CD1c-positive myeloid dendritic cell (primary cell): ENCODE results near the gene ZNF146.
"Not testable (repeated sequence)": the region's sequence is repeated elsewhere in the genome, so short reads cannot be mapped to it uniquely, and the experiment has no call there.

Experiments used
- DNase-seq: peaks from one replicate; pipeline ENCODE4 v3.0.0-alpha.2; 2016; ENCODE audit errors: extremely low spot score

The ZNF146 gene

GRCh38 chr19:36236304-36236945 lies 21.5 kb downstream of the ZNF146 start:
- DNase-seq: no peak

GRCh38 chr19:36236946-36237310 lies 22.0 kb downstream of the ZNF146 start:
- DNase-seq: no peak

- DNase-seq: no peak
Observed at GRCh38 chr19:36244066-36244465, 29.2 kb downstream of the ZNF146 start.

- no peak for DNase-seq
Observed at GRCh38 chr19:36245210-36246005, 30.5 kb downstream of the ZNF146 start.

- no peak for DNase-seq
Observed at GRCh38 chr19:36246006-36246481, 31.1 kb downstream of the ZNF146 start.

GRCh38 chr19:36252047-36252446 lies 37.1 kb downstream of the ZNF146 start:
- DNase-seq: no peak

GRCh38 chr19:36254848-36255247 lies 39.9 kb downstream of the ZNF146 start:
- no peak for DNase-seq

- no peak for DNase-seq
Observed at GRCh38 chr19:36255316-36255715, 40.4 kb downstream of the ZNF146 start.

- DNase-seq: no peak
Observed at GRCh38 chr19:36256064-36256463, 41.2 kb downstream of the ZNF146 start.

GRCh38 chr19:36256853-36257519 lies 42.1 kb downstream of the ZNF146 start:
- DNase-seq: no peak

GRCh38 chr19:36257520-36257876 lies 42.6 kb downstream of the ZNF146 start:
- DNase-seq: no peak

- DNase-seq: no peak
Observed at GRCh38 chr19:36258028-36258875, 43.3 kb downstream of the ZNF146 start.

GRCh38 chr19:36259211-36259610 lies 44.3 kb downstream of the ZNF146 start:
- no peak for DNase-seq

- DNase-seq: no peak
Observed at GRCh38 chr19:36265064-36265463, 50.2 kb downstream of the ZNF146 start.

- no peak for DNase-seq
Observed at GRCh38 chr19:36265856-36266374, 51.0 kb downstream of the ZNF146 start.

- no peak for DNase-seq
Observed at GRCh38 chr19:36266375-36266961, 51.6 kb downstream of the ZNF146 start.

- DNase-seq: no peak
Observed at GRCh38 chr19:36267061-36267845, 52.3 kb downstream of the ZNF146 start.

GRCh38 chr19:36268081-36268480 lies 53.2 kb downstream of the ZNF146 start:
- not testable (repeated sequence) for DNase-seq

GRCh38 chr19:36268591-36268990 lies 53.7 kb downstream of the ZNF146 start:
- DNase-seq: not testable (repeated sequence)

GRCh38 chr19:36269295-36269694 lies 54.4 kb downstream of the ZNF146 start:
- not testable (repeated sequence) for DNase-seq
